Stromal cell of bone marrow (primary cell): ENCODE data around the gene GSAP.
"Not testable (repeated sequence)": the region's sequence is repeated elsewhere in the genome, so short reads cannot be mapped to it uniquely, and the experiment has no call there.

Experiments used
- DNase-seq: peaks from one replicate; pipeline ENCODE4 v3.0.0-alpha.2; 2012; ENCODE audit warnings: low read depth

Gene GSAP

GRCh38 chr7:77354484-77354883 lies 61.7 kb downstream of the GSAP start:
- DNase-seq, result no peak

- no peak for DNase-seq
These were observed 62.2 kb downstream of the GSAP start for GRCh38 chr7:77353911-77354310.

GRCh38 chr7:77353407-77353721 lies 62.8 kb downstream of the GSAP start:
- DNase-seq, result no peak

GRCh38 chr7:77352665-77353406 lies 63.3 kb downstream of the GSAP start:
- DNase-seq, result no peak

- DNase-seq, result no peak
These were observed 64.6 kb downstream of the GSAP start for GRCh38 chr7:77351539-77352004.

- no peak for DNase-seq
These were observed 67.0 kb downstream of the GSAP start for GRCh38 chr7:77349141-77349540.

GRCh38 chr7:77348371-77348813 lies 67.8 kb downstream of the GSAP start:
- peak; percentile 55 for DNase-seq

- no peak for DNase-seq
These were observed 69.7 kb downstream of the GSAP start for GRCh38 chr7:77346441-77346840.

- not testable (repeated sequence) for DNase-seq
These were observed 70.7 kb downstream of the GSAP start for GRCh38 chr7:77345426-77345825.

GRCh38 chr7:77339726-77340125 lies 76.4 kb downstream of the GSAP start:
- DNase-seq, result no peak

GRCh38 chr7:77338883-77339629 lies 77.1 kb downstream of the GSAP start:
- DNase-seq, result no peak

- no peak for DNase-seq
These were observed 77.9 kb downstream of the GSAP start for GRCh38 chr7:77338260-77338659.

GRCh38 chr7:77337456-77337990 lies 78.6 kb downstream of the GSAP start:
- DNase-seq, result no peak

- peak; percentile 59 for DNase-seq
These were observed 80.6 kb downstream of the GSAP start for GRCh38 chr7:77335581-77335980.

- not testable (repeated sequence) for DNase-seq
These were observed 82.1 kb downstream of the GSAP start for GRCh38 chr7:77334039-77334438.

GRCh38 chr7:77331938-77332695 lies 84.0 kb downstream of the GSAP start:
- peak; percentile 81 for DNase-seq

GRCh38 chr7:77330169-77330882 lies 85.8 kb downstream of the GSAP start:
- DNase-seq, result no peak

GRCh38 chr7:77329466-77330168 lies 86.5 kb downstream of the GSAP start:
- no peak for DNase-seq

- no peak for DNase-seq
These were observed 87.5 kb downstream of the GSAP start for GRCh38 chr7:77328669-77329068.

- DNase-seq, result no peak
These were observed 88.1 kb downstream of the GSAP start for GRCh38 chr7:77327932-77328628.
